ENCODE data around the gene MTCL1. TPM values are rescaled to one million over a fixed set of nuclear protein-coding genes. Genes with fewer than 3 reads are reported as not detected.

The MTCL1 gene
- total RNA-seq, 1 experiment from 2014 or later, result 50.1 TPM

GRCh38 chr18:8689517-8689916, 15.8 kb upstream of the MTCL1 start:
- intact Hi-C loops (cut with micrococcal nuclease; ENCODE audit: unreplicated experiment) (no loop called here), in situ Hi-C loops (cut with HindIII; ENCODE audit: low pct_unique_long_range_greater_than_20kb, low sequenced_read_pairs) (no loop called here)
- no peaks in the 10 kb centered on the region for H3K4me1 ChIP-seq (ENCODE audit: control insufficient read depth, insufficient read depth, low read length)
- ATAC-seq (no peak), DNase-seq (ENCODE audit: low read depth, low spot score) (no peak)
- no peaks in the 10 kb centered on the region for H3K9me3 ChIP-seq (ENCODE audit: control insufficient read depth, insufficient read depth, low read depth, low read length)
- H3K27me3 ChIP-seq (ENCODE audit: control insufficient read depth, insufficient read depth, low read length), result no peaks in the 10 kb centered on the region
- POLR2A ChIA-PET, result no interaction called here
- no TSS peak for BruUV-seq (replicated peaks)
- no peaks in the 10 kb centered on the region for H3K36me3 ChIP-seq (ENCODE audit: control insufficient read depth, insufficient read depth, low read length)
- no peak overlapping the region for H3K4me3 ChIP-seq (ENCODE audit: low read depth in 2 of 2, low read length in 2 of 2)
- TF ChIP-seq CTCF (IDR thresholded peaks at IDR 0.05) (no peak), REST (IDR thresholded peaks at IDR 0.05; ENCODE audit: insufficient read depth in 1 of 2, low read depth in 2 of 2, low read length in 1 of 2) (no peak), SIN3A (IDR thresholded peaks at IDR 0.05; ENCODE audit: borderline replicate concordance, insufficient read depth, low read depth, low read length) (no peak), POLR2AphosphoS5 (IDR thresholded peaks at IDR 0.05; ENCODE audit: low read depth, low read length) (no peak), TCF7L2 (IDR thresholded peaks at IDR 0.05; ENCODE audit: low read depth, low read length) (no peak)
- H3K27ac ChIP-seq (ENCODE audit: low read length), result no peak overlapping the region
- CTCF ChIA-PET, result no interaction called here

- intact Hi-C loops (cut with micrococcal nuclease; ENCODE audit: unreplicated experiment), result loop anchor here (5.0 to 10.0 kb wide), 2 partner anchors 60 to 287 kb away; no protein-coding TSS in a partner anchor
- no peak for ATAC-seq
- ChIA-PET CTCF (no interaction called here), POLR2A (no interaction called here)
- in situ Hi-C loops (cut with HindIII; ENCODE audit: low pct_unique_long_range_greater_than_20kb, low sequenced_read_pairs), result no loop called here
- H3K36me3 ChIP-seq (ENCODE audit: control insufficient read depth, insufficient read depth, low read length), result no peaks in the 10 kb centered on the region
- H3K27me3 ChIP-seq (ENCODE audit: control insufficient read depth, insufficient read depth, low read length), result no peaks in the 10 kb centered on the region
- H3K4me3 ChIP-seq (ENCODE audit: low read depth in 2 of 2, low read length in 2 of 2), result no peak overlapping the region
- no peaks in the 10 kb centered on the region for H3K9me3 ChIP-seq (ENCODE audit: control insufficient read depth, insufficient read depth, low read depth, low read length)
- no TSS peak for BruUV-seq (replicated peaks)
- DNase-seq (ENCODE audit: low read depth, low spot score), result no peak
- no peak overlapping the region for H3K27ac ChIP-seq (ENCODE audit: low read length)
- H3K4me1 ChIP-seq (ENCODE audit: control insufficient read depth, insufficient read depth, low read length), result no peaks in the 10 kb centered on the region
- TF ChIP-seq REST (IDR thresholded peaks at IDR 0.05; ENCODE audit: insufficient read depth in 1 of 2, low read depth in 2 of 2, low read length in 1 of 2) (no peak), CTCF (IDR thresholded peaks at IDR 0.05) (no peak), TCF7L2 (IDR thresholded peaks at IDR 0.05; ENCODE audit: low read depth, low read length) (no peak), SIN3A (IDR thresholded peaks at IDR 0.05; ENCODE audit: borderline replicate concordance, insufficient read depth, low read depth, low read length) (no peak)
These were observed 10.5 kb upstream of the MTCL1 start for GRCh38 chr18:8694891-8695290.
